Fibroblast of skin of left biceps (primary cell): ENCODE data around the gene C16orf89.

ENCODE experiments used
- DNase-seq, 2 experiments: peaks; one replicate each; pipeline ENCODE4 v3.0.0-alpha.2; 2013; ENCODE audit warnings: low read depth in 2 of 2

The C16orf89 gene

DNA sequence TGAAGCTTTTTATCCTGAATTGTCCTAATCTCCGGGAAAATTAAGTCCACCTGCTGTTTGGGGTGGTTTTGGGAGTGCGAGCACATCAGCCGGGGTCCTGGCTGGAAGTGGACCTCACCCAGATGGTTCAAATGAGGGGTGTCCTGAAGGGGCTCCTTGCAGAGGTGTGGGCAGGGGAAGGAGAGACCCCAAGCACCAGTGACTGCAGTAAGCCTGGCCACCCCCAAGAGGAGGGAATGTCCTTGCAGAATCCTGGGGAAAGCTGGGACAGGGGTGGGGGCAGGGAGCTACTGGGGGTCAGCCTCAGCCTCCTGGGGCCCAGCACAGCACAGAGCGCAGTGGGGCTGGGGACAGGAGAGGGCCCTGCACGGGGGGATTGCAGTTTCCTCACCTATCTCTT is 61.4 kb downstream of the C16orf89 start:
- DNase-seq, result no peak

DNA sequence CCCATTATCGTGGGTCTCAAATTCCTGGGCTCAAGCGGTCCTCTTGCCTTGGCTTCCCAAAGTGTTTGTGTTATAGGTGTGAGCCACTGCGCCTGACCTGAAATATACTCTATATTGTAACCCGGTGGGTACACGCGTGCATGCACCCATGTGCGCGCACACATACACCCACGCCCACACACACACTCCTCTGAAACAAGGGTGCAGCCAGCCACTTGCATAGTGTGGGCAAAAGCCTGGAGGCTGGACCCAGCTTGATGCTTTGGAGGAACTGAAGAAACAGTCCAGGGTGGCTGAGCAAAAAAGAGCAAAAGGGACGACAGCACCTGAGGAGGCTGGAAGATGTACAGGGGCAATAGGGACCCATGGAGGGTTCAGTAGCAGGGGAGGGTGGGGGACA is 61.9 kb downstream of the C16orf89 start:
- no peak for DNase-seq

DNA sequence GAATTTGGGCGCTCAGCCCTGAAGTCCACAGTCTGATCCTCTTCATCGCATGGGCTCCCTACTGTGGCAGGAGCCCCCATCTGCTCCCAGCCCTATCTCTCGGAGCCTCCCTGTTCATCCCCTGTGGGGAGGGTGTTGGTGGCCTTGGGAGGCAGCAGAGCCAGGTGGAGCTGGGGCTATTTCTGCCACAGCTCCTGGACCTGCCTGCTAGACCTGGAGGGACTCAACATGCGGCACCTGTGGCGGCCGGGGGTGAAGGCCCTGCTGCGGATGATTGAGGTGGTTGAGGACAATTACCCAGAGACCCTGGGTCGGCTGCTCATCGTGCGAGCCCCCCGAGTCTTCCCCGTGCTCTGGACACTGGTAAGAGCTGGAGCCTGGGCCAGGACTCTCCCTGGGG is 62.5 kb downstream of the C16orf89 start:
- no peak for DNase-seq

DNA sequence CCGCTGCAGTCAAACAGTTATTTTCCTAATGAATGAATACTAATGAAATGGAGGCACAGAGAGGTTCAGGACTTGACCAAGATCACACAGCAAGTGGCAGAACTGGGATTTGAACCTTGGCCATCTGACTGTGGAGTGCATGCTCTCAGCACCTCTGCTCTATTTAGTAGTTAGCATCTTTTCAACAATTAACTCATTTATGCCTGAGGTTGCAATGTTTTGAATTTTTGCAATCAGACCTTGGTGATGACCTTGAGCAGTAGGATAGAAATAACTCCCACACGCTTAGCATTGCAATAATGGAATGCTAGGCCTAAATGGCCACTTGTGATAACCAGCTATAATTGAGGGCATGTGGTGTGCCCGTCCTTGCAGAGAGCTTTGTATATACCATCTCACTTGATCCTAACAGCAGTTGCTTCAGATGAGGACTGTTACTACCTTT is 63.0 kb downstream of the C16orf89 start:
- DNase-seq, result no peak

DNA sequence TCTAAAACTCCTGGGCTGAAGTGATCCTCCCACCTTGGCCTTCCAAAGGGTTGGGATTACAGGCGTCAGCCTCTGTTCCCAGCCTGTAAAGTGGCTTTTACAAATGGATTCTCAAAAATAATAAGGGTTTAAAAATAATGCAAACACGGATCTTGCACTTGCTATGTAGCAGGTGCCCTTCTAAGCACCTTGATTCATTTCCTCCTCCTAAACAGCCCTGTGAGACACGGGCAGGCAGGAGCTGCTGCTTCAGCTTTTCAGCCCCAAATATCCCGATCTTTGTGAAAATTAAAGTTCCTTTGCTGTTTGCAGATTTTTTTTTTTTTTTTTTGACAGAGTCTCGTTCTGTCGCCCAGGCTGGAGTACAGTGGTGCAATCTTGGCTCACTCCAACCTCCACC is 63.8 kb downstream of the C16orf89 start:
- DNase-seq, result no peak

DNA sequence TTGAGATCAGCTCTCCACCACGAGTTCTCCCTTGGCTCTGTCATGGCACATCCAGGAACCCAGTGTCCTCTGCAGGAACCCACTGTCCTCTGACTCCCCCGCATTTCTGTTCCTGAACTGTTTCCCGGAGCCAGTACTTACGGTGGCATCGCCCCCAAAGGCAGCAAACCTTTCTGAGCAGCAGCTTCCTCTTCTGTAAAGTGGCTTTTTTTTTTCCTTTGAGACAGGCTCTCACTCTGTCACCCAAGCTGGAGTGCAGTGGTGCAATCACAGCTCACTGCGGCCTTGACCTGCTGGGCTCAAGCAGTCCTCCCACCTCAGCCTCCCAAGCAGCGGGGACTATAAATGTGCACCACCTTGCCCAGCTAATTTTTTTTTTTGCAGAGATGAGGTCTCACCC is 64.2 kb downstream of the C16orf89 start:
- DNase-seq, result no peak

DNA sequence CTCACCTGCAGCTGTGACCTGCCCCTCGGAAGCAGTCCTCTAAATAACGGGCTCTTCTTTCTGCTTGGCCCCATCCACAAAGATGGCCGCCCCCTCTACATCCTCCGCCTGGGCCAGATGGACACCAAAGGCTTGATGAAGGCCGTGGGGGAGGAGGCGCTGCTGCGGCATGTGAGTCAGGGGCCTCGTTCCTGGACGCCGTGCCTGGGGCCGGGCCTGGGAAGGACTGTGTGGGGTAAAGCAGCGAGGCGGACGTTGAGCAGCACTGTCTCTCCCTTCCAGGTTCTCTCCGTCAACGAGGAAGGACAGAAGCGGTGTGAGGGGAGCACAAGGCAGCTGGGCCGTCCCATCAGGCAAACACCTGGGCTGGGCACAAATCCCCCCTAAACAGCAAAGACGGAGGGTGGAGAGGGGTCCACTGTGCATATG is 65.2 kb downstream of the C16orf89 start:
- no peak for DNase-seq

DNA sequence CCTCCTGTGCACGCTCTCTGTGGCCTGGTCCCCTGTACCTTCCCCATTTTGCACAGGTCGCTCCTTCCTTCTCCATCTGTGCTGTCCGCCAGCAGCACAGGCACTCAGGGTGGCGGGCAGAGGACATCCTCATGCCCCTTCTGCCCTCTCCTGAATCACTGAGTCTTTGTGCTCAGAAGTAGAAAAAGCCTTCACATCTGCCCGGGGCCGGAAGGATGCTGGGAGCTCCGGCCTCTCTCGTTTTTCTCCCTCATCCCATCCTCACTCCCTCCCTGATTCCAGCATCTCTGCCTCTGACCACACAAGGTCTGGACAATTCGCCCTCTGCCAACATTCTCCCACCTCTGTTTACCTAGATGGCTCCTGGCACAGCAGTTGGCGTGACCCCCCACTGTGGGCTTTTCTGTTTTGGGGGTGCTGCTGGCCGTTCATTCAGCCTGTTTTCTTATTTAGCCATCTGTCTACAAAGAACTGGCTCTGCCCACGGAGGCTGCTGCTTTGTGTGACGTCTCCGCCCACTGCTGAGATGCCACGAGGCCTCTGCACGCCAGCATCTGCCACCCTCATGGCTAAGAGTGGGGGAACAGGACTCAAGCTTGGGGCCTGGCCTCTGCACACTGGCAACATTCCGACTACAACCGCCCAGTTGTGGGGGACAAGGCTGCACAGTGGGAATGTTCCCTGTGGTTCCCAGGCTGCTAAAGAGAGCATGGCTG is 70.9 kb downstream of the C16orf89 start:
- DNase-seq, result no peak
